Erythroblast (primary cell): ENCODE data around the gene ZBTB37.

Experiments
- GATA1 ChIP-seq: IDR thresholded peaks from 2 replicates; pipeline ENCODE4 v1.6.1; 2011; ENCODE audit warnings: low read depth, mild to moderate bottlenecking, control low read depth, low read length, moderate library complexity
- POLR2A ChIP-seq: IDR thresholded peaks from 2 replicates; pipeline ENCODE4 v1.6.1; 2011; ENCODE audit warnings: mild to moderate bottlenecking, low read length

DNA sequence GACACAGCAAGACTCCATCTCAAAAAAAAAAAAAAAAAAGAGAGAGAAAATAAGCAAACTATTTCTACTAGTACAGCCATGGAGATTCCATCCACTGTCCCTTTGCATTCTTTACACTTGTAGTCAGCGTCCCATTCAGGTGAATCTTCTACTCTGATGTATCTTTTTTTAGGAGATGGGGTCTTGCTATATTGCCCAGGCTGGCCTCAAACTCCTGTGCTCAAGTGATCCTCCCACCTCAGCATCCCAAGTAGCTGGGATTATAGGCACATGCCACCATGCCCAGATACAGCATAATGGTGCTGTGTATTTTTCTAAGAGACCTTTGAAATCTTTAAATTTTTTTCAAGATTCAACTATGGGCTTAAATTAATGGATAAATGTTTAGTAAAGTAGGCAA, 35.4 kb upstream of the ZBTB37 start:
- no peak for TF ChIP-seq POLR2A
- no peak for TF ChIP-seq GATA1
